Type B pancreatic cell (in vitro differentiated cells): ENCODE data around the gene COL24A1. TPM values are rescaled to one million over a fixed set of nuclear protein-coding genes. Genes with fewer than 3 reads are reported as not detected.

Source experiments
- DNase-seq: peaks from one replicate; pipeline ENCODE4 v3.0.0; 2021; ENCODE audit warnings: mixed read lengths; ENCODE audit not compliant: unreplicated experiment; ENCODE audit errors: extremely low spot score
- H3K27ac Mint-ChIP-seq: 2 replicates; pipeline ENCODE4 v1.8.0; 2021; ENCODE audit warnings: mild to moderate bottlenecking, mixed read lengths
- H3K27me3 Mint-ChIP-seq: 2 replicates; pipeline ENCODE4 v1.8.0; 2021; ENCODE audit warnings: mixed read lengths
- H3K36me3 Mint-ChIP-seq: 2 replicates; pipeline ENCODE4 v1.8.0; 2021; ENCODE audit warnings: mixed read lengths
- H3K4me1 Mint-ChIP-seq: one replicate; pipeline ENCODE4 v1.8.0; 2021; ENCODE audit warnings: mixed read lengths; ENCODE audit not compliant: unreplicated experiment
- H3K4me3 Mint-ChIP-seq: 2 replicates; pipeline ENCODE4 v1.8.0; 2021; ENCODE audit warnings: mild to moderate bottlenecking, mixed read lengths
- H3K9me3 Mint-ChIP-seq: 2 replicates; pipeline ENCODE4 v1.8.0; 2021; ENCODE audit warnings: mixed read lengths
- total RNA-seq: library from RNA; stranded (reverse); gene quantifications from 2 replicates; pipeline ENCODE4 v1.2.1, GENCODE V29; 2021; ENCODE audit warnings: low replicate concordance
- TF ChIP-seq, protein P1 (sequence below): fragments of 200-600 bp; sonication (generic); conservative IDR thresholded peaks from 2 replicates; pipeline ENCODE4 v1.5.0; 2021; ENCODE audit warnings: antibody characterized with exemption, mild to moderate bottlenecking

The COL24A1 gene
- total RNA-seq, 1 donor from 2014 or later = 7.2 TPM

DNA sequence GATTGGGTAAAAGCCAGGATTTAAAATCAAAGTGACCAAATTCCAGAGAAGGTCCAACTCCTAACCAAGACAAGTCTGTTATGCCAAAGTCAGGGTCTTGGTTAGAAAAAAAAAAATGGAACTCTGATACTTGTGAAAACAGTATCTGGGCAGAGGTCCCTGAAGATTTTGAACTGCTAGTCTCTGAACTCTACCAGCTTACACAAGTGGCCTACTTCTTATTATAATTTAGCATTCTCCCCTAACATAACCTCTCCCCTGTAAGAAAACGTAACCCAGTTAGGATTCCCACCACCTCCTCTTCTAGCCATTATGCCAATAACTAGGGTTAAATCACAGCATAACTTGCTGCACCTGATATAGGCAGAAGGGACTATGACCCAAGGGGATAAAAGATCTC is 220.5 kb downstream of the COL24A1 start:
- no peak overlapping the region for H3K4me3 Mint-ChIP-seq
- no peak overlapping the region for H3K27ac Mint-ChIP-seq
- H3K27me3 Mint-ChIP-seq = no peaks in the 10 kb centered on the region
- no peaks in the 10 kb centered on the region for H3K36me3 Mint-ChIP-seq
- H3K9me3 Mint-ChIP-seq = no peaks in the 10 kb centered on the region
- H3K4me1 Mint-ChIP-seq = no peaks in the 10 kb centered on the region
- DNase-seq = no peak
- TF ChIP-seq, protein P1, sequence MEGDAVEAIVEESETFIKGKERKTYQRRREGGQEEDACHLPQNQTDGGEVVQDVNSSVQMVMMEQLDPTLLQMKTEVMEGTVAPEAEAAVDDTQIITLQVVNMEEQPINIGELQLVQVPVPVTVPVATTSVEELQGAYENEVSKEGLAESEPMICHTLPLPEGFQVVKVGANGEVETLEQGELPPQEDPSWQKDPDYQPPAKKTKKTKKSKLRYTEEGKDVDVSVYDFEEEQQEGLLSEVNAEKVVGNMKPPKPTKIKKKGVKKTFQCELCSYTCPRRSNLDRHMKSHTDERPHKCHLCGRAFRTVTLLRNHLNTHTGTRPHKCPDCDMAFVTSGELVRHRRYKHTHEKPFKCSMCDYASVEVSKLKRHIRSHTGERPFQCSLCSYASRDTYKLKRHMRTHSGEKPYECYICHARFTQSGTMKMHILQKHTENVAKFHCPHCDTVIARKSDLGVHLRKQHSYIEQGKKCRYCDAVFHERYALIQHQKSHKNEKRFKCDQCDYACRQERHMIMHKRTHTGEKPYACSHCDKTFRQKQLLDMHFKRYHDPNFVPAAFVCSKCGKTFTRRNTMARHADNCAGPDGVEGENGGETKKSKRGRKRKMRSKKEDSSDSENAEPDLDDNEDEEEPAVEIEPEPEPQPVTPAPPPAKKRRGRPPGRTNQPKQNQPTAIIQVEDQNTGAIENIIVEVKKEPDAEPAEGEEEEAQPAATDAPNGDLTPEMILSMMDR = no peak

DNA sequence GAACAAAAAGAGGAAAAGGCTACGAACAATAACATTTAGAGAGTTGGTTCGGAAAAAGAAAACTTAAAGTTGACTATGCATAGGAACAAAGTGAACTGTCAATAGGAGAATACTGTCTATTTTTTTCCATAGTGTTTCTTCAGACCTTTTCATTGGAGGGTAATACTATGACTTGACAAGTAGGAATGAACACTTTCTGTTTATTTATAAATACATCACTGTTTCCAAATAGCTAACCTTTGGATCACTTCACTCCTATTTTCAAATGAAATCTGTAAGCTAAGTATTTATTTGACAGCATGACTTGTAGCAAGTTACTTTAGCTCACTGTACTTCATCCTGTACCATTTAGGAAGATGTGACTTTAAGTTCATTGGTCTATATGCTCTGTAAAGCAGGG is 221.3 kb downstream of the COL24A1 start:
- H3K36me3 Mint-ChIP-seq = no peaks in the 10 kb centered on the region
- no peaks in the 10 kb centered on the region for H3K27me3 Mint-ChIP-seq
- H3K4me3 Mint-ChIP-seq = no peak overlapping the region
- TF ChIP-seq, protein P1 = no peak
- H3K27ac Mint-ChIP-seq = no peak overlapping the region
- H3K4me1 Mint-ChIP-seq = no peaks in the 10 kb centered on the region
- no peak for DNase-seq
- H3K9me3 Mint-ChIP-seq = no peaks in the 10 kb centered on the region

DNA sequence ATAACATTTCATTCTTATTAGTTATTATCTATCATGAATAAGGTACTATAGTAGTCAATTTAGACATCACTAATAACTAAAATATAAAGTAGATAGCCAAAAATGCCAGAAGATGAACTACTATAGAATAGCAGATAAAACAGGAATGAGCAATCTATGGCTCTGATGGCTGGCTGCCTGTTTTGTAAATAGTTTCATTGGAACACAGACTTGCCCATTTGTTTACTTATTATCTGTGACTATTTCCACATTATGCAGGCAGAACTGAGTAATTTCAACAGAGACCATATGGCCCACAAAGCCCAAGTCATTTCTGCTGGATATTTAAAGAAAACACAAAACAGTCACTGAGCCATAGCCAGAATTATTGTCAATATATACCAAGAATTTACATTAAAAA is 222.1 kb downstream of the COL24A1 start:
- no peak overlapping the region for H3K4me3 Mint-ChIP-seq
- no peak for DNase-seq
- no peaks in the 10 kb centered on the region for H3K4me1 Mint-ChIP-seq
- TF ChIP-seq, protein P1 = no peak
- H3K27me3 Mint-ChIP-seq = no peaks in the 10 kb centered on the region
- no peaks in the 10 kb centered on the region for H3K36me3 Mint-ChIP-seq
- no peaks in the 10 kb centered on the region for H3K9me3 Mint-ChIP-seq
- no peak overlapping the region for H3K27ac Mint-ChIP-seq

DNA sequence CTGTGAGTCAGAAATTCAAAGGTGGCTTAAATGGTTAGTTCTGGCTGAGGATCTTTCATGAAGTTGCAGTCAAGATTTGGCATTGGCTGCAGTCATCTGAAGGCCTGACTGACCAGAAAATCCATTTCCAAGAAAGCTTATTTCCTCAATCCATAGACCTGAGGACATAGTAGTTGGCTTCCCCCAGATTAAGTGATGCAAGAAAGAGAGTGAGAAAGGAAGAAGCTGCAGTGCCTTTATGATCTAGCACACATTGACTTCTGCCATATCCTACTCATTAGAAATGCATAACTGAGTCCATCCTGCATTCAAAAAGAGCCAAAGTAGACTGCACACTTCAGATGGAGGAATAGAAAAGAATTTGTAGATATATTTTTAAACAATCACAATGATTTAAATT is 222.6 kb downstream of the COL24A1 start:
- H3K36me3 Mint-ChIP-seq = no peaks in the 10 kb centered on the region
- H3K27ac Mint-ChIP-seq = no peak overlapping the region
- TF ChIP-seq, protein P1 = no peak
- DNase-seq = no peak
- no peaks in the 10 kb centered on the region for H3K4me1 Mint-ChIP-seq
- H3K27me3 Mint-ChIP-seq = no peaks in the 10 kb centered on the region
- H3K9me3 Mint-ChIP-seq = no peaks in the 10 kb centered on the region
- H3K4me3 Mint-ChIP-seq = no peak overlapping the region

DNA sequence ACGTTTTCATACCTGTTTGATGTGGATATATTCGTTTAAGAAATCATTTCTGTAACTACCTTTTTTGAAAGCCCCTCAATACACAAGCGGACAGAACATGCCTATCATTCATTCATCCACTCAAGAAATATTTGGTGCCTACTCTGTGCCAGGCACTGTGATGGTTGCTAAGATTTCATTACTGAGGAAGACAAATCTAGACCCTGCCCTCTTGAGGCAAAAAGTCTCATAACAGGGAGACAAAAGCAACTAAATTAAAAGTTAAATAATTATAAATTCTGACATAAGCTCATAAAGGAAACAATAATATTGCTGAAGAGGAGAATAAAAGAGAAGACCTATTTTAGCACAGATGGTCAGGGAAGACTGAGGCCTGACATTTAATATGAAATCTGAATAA is 244.8 kb downstream of the COL24A1 start:
- DNase-seq = no peak
- Mint-ChIP-seq H3K9me3 (no peaks in the 10 kb centered on the region), H3K27ac (no peak overlapping the region), H3K27me3 (peaks cover 3% of the 10 kb centered on the region), H3K36me3 (no peaks in the 10 kb centered on the region), H3K4me1 (no peaks in the 10 kb centered on the region), H3K4me3 (no peak overlapping the region)
- TF ChIP-seq, protein P1 = peak; percentile 46

DNA sequence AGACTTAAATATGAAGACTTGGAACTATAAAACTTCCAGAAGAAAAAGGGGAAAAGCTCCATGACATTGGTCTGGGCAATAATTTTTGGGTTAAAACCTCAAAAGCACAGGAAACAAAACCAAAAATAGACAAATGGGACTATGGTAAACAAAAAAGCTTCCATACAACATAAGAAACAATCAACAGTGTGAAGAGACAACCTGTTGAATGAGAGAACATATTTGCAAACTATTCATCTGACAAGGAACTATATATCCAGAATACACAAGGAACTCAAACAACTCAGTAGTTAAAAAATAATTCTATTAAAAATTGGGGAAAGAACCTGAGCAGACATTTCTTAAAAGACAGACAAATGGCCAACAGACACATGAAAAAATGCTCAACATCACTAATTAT is 255.7 kb downstream of the COL24A1 start:
- Mint-ChIP-seq H3K4me1 (no peaks in the 10 kb centered on the region), H3K27me3 (no peaks in the 10 kb centered on the region), H3K36me3 (no peaks in the 10 kb centered on the region), H3K9me3 (no peaks in the 10 kb centered on the region), H3K4me3 (no peak overlapping the region), H3K27ac (no peak overlapping the region)
- DNase-seq = no peak
- TF ChIP-seq, protein P1 = no peak
